Aorta (tissue), 5 donors: ENCODE data around the gene C5AR1. TPM values are rescaled to one million over a fixed set of nuclear protein-coding genes. Genes with fewer than 3 reads are reported as not detected.
A peak's percentile ranks its signal among the peaks of the same experiment; 100 is the strongest.

Experiments
- ATAC-seq: fragments of 200-7000 bp; cut with Tn5 transposase; one replicate; pipeline ENCODE4 v1.9.1; 2022; ENCODE audit warnings: moderate library complexity; ENCODE audit not compliant: low FRiP score
- DNase-seq, 2 donors: peaks; one replicate each; pipeline ENCODE4 v3.0.0-alpha.2; 2020
- H3K27ac ChIP-seq, 2 donors: one replicate each; pipeline ENCODE4 v1.5.1; 2013; ENCODE audit warnings: low read length in 2 of 2, mild to moderate bottlenecking in 2 of 2, moderate library complexity in 2 of 2, control low read depth in 1 of 2, inconsistent platforms in 1 of 2, low read depth in 1 of 2
- H3K27me3 ChIP-seq, 2 donors: one replicate each; pipeline ENCODE4 v1.6.1; 2013; ENCODE audit warnings: control low read depth in 1 of 2, low read length in 1 of 2, mild to moderate bottlenecking in 1 of 2, moderate library complexity in 1 of 2; ENCODE audit not compliant: insufficient read depth in 2 of 2, control insufficient read depth in 1 of 2
- H3K36me3 ChIP-seq, 2 donors: one replicate each; pipeline ENCODE4 v1.6.1; 2013; ENCODE audit warnings: control low read depth in 1 of 2, low read length in 1 of 2, mild to moderate bottlenecking in 1 of 2; ENCODE audit not compliant: insufficient read depth in 2 of 2, control insufficient read depth in 1 of 2
- H3K4me1 ChIP-seq, 2 donors: one replicate each; pipeline ENCODE4 v1.6.1; 2013; ENCODE audit warnings: low read length in 2 of 2, control low read depth in 1 of 2, mild to moderate bottlenecking in 1 of 2, moderate library complexity in 1 of 2; ENCODE audit not compliant: insufficient read depth in 2 of 2, control insufficient read depth in 1 of 2
- H3K4me3 ChIP-seq, 2 donors: one replicate each; pipeline ENCODE4 v1.5.1; 2013; ENCODE audit warnings: low read length in 2 of 2, control low read depth in 1 of 2, mild to moderate bottlenecking in 1 of 2
- H3K9me3 ChIP-seq: one replicate; pipeline ENCODE4 v1.6.1; 2013; ENCODE audit warnings: mild to moderate bottlenecking, low read length; ENCODE audit not compliant: control insufficient read depth
- WGBS, 2 donors: extraction: QIAGEN DNeasy Blood & Tissue Kit; methylation state at CpG; one replicate each; pipeline ENCODE4 v1.1.7; 2013; 5-methylcytosine and 5-hydroxymethylcytosine counted together
- intact Hi-C, 2 donors: fragments of 100-400 bp; cut with DNase I; formaldehyde crosslinking; loops; one replicate each; pipeline versions ENCODE4 v1.14.2 to v1.15.0; 2022
- polyA plus RNA-seq, 2 donors: library from polyadenylated mRNA; stranded (reverse); fragments of 200-250 nt; gene quantifications; one replicate each; pipeline ENCODE4 v1.2.3, GENCODE V29; 2013
- total RNA-seq, 2 donors: library from RNA; stranded (reverse); fragmentation: NEBNext Ultra II Directional; extraction: Animal tissue kit (Norgen Biotek cat#: 25700); gene quantifications; one replicate each; pipeline ENCODE4 v1.2.1, GENCODE V29; 2021
- donor health status: healthy with polysubstance abuse.
- donor health status: Bipolar disorder and iron deficiency.
- donor health status: DM: no; HTN: no; CAD: no.
- donor health status: DM: no; HTN: no; CAD: no.
- donor health status: DM: yes; HTN: yes; CAD: no.

The C5AR1 gene
- total and polyA plus RNA-seq, 4 donors, result 7.9 to 52.7 (median 25.6) TPM

DNA sequence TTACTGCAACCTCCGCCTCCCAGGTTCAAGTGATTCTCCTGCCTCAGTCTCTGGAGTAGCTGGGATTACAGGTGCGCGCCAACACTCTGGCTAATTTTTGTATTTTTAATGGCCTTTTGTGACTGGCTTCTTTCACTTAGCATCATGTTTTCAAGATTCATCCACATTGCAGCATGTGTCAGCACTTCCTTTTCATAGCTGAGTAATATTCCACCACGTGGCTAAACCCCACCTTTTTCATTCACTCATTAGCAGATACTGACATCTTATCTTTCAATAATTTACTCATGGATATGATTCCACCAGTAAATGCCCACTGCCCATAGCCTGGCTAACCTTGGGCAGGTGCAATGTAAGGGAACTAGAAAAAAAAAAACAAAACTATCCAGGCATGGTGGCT lies 6.9 kb downstream of the C5AR1 start:
- H3K27me3 ChIP-seq, result no peaks in the 10 kb centered on the region
- H3K4me1 ChIP-seq, result no peaks in the 10 kb centered on the region
- no peak overlapping the region for H3K4me3 ChIP-seq
- DNase-seq (no peak), ATAC-seq (no peak)
- intact Hi-C loops, result no loop called here
- 89 to 91% methylated on average over 4 of the region's 4 CpGs for WGBS, 2 donors
- H3K36me3 ChIP-seq, result no peaks in the 10 kb centered on the region
- no peak overlapping the region for H3K27ac ChIP-seq
- no peaks in the 10 kb centered on the region for H3K9me3 ChIP-seq

DNA sequence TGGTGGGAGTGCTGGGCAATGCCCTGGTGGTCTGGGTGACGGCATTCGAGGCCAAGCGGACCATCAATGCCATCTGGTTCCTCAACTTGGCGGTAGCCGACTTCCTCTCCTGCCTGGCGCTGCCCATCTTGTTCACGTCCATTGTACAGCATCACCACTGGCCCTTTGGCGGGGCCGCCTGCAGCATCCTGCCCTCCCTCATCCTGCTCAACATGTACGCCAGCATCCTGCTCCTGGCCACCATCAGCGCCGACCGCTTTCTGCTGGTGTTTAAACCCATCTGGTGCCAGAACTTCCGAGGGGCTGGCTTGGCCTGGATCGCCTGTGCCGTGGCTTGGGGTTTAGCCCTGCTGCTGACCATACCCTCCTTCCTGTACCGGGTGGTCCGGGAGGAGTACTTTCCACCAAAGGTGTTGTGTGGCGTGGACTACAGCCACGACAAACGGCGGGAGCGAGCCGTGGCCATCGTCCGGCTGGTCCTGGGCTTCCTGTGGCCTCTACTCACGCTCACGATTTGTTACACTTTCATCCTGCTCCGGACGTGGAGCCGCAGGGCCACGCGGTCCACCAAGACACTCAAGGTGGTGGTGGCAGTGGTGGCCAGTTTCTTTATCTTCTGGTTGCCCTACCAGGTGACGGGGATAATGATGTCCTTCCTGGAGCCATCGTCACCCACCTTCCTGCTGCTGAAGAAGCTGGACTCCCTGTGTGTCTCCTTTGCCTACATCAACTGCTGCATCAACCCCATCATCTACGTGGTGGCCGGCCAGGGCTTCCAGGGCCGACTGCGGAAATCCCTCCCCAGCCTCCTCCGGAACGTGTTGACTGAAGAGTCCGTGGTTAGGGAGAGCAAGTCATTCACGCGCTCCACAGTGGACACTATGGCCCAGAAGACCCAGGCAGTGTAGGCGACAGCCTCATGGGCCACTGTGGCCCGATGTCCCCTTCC lies 10.5 kb downstream of the C5AR1 start:
- DNase-seq (no peak), ATAC-seq (no peak)
- Histone ChIP-seq H3K27ac (no peak overlapping the region), H3K4me1 (no peaks in the 10 kb centered on the region), H3K9me3 (no peaks in the 10 kb centered on the region), H3K4me3 (no peak overlapping the region), H3K36me3 (no peaks in the 10 kb centered on the region), H3K27me3 (no peaks in the 10 kb centered on the region)
- intact Hi-C loops, result no loop called here
- 94% methylated on average over 44 to 46 of the region's 46 CpGs for WGBS, 2 donors

DNA sequence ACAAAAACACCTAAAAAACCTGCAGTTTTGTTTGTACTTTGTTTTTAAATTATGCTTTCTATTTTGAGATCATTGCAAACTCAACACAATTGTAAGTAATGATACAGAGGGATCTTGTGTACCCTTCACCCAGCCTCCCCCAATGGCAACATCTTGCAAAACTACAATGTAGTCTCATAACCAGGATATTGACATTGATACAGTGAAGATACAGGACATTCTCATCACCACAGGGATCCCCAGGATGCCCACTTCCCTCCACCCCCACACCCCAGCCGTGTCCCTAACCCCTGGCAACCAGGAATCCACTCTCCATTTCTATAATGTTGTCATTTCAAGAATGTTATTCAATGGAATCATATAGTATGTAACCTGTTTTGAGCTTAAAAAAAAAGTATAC lies 12.0 kb downstream of the C5AR1 start:
- WGBS, 2 donors, result 89 to 91% methylated on average over 1 of the region's 1 CpG
- Histone ChIP-seq H3K4me3 (no peak overlapping the region), H3K4me1 (no peaks in the 10 kb centered on the region), H3K27ac (no peak overlapping the region), H3K9me3 (no peaks in the 10 kb centered on the region), H3K27me3 (no peaks in the 10 kb centered on the region), H3K36me3 (no peaks in the 10 kb centered on the region)
- DNase-seq (no peak), ATAC-seq (no peak)
- intact Hi-C loops, result no loop called here

DNA sequence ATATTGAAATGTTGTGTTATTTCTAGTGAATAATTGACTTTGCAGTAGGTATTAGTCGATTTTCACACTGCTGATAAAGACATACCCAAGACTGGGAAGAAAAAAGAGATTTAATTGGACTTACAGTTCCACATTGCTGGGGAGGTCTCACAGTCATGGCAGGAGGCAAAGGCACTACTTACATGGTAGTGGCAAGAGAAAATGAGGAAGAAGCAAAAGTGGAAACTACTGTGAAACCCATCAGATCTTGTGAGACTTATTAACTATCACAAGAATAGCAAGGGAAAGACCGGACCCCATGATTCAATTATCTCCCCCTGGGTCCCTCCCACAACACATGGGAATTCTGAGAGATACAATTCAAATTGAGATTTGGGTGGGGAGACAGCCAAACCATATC lies 12.4 kb downstream of the C5AR1 start:
- no peak for ATAC-seq
- Histone ChIP-seq H3K9me3 (no peaks in the 10 kb centered on the region), H3K27ac (no peak overlapping the region), H3K27me3 (no peaks in the 10 kb centered on the region), H3K36me3 (no peaks in the 10 kb centered on the region), H3K4me3 (no peak overlapping the region), H3K4me1 (no peaks in the 10 kb centered on the region)
- no peak for DNase-seq
- intact Hi-C loops, result no loop called here
- WGBS, 2 donors, result 82 to 89% methylated on average over 2 of the region's 2 CpGs

DNA sequence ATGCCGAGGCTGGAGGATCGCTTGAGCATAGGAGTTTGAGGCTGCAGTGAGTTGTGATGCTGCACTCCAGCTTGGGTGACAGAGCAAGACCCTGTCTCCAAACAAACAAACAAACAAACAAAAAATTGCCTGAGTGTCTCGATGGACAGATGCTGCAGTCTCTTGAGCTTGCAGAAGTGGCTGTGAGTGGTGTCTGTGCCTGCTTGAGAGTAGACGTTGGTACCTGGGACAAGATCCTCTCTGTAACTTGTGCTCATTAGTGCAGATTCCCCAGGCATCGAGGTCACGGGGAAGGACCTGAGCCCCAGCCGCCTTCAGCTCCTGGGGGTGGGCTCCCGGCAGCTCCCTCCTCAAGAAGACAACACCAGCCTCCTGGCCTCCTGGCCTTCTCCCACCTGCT lies 13.7 kb downstream of the C5AR1 start:
- no peak overlapping the region for H3K4me3 ChIP-seq

DNA sequence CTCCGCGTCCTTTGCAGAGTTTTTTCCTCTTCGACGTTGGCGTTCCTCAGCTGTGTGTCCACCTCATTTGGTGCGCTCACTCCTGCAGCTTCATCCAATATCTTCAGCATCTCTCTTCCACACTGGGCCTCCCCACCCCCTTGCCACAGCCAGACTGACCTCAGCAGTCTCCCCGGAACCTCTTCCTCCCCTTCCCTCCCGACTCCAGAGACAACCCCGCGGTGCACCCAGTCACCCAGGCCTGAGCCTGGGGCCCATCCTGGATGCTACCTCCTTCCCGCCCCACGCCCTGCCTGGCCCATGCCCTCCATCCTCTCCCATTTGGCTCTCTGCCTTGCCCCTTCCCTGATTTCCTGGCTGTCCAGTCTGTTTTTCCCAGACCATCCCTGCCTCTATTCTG lies 14.2 kb downstream of the C5AR1 start:
- Histone ChIP-seq H3K9me3 (no peaks in the 10 kb centered on the region), H3K4me1 (no peaks in the 10 kb centered on the region), H3K4me3 (no peak overlapping the region), H3K27me3 (no peaks in the 10 kb centered on the region), H3K36me3 (no peaks in the 10 kb centered on the region), H3K27ac (no peak overlapping the region)
- DNase-seq (peak in 1 of 2 donors; percentile 78), ATAC-seq (peak; percentile 55)
- 81 to 83% methylated on average over 12 of the region's 12 CpGs for WGBS, 2 donors
- intact Hi-C loops, result no loop called here

More for the DNA sequence above, 13.7 kb downstream of the C5AR1 start:
- DNase-seq (no peak), ATAC-seq (no peak)
- Histone ChIP-seq H3K9me3 (no peaks in the 10 kb centered on the region), H3K4me1 (no peaks in the 10 kb centered on the region), H3K36me3 (no peaks in the 10 kb centered on the region), H3K27me3 (no peaks in the 10 kb centered on the region), H3K27ac (no peak overlapping the region)
- WGBS, 2 donors, result 72% methylated on average over 8 of the region's 8 CpGs
- intact Hi-C loops, result no loop called here

DNA sequence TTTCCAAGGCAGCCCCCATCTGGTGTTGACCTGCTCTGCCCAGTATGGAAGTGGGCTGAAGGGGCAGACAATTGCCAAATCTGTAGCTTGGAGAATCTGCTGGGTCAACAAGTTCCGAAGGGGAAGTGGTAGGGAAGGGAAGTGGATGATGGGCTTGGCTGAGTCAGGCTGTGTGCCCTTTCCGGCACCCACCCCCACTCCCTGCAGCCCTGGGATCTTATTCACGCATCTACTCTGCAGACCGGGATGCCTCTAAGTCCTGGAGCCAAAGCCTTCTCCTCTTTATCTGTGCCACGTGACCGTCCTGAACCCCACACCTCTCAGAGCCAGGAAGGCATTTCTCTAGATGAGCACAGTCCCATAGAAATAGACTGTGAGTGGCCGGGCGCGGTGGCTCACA lies 14.8 kb downstream of the C5AR1 start:
- no peaks in the 10 kb centered on the region for H3K4me1 ChIP-seq
- peak; percentile 71 for ATAC-seq
- intact Hi-C loops, result no loop called here
- no peaks in the 10 kb centered on the region for H3K27me3 ChIP-seq
- no peaks in the 10 kb centered on the region for H3K36me3 ChIP-seq
- no peak overlapping the region for H3K27ac ChIP-seq
- no peak overlapping the region for H3K4me3 ChIP-seq
- WGBS, 2 donors, result 59 to 64% methylated on average over 9 of the region's 9 CpGs
- DNase-seq, result peak in 1 of 2 donors; percentile 82
- H3K9me3 ChIP-seq, result no peaks in the 10 kb centered on the region

DNA sequence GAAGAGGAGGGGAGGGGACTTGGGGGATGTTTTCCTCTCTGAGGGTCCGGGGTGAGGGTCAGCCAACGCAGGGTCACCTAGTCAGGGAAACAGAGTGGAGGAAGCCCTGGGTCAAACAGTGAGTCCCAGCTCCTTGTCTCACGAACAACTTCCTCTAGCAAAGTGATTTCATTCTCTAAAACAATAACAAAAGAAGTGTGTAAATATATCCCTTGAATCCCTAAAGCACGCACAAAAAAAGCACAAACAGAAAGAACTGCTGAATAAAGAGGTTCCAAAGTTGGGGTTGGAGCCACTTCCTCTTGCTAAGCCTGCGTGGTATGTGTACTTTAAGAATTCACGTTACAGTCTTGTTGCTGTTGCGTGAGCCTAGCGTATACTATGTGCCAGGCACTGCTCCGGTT lies 20.8 kb downstream of the C5AR1 start:
- Histone ChIP-seq H3K4me3 (no peak overlapping the region), H3K36me3 (no peaks in the 10 kb centered on the region), H3K27ac (no peak overlapping the region), H3K27me3 (no peaks in the 10 kb centered on the region), H3K9me3 (no peaks in the 10 kb centered on the region), H3K4me1 (no peaks in the 10 kb centered on the region)
- peak; percentile 53 for ATAC-seq
- no peak for DNase-seq
- 7 to 14% methylated on average over 9 of the region's 9 CpGs for WGBS, 2 donors
- intact Hi-C loops, result no loop called here

DNA sequence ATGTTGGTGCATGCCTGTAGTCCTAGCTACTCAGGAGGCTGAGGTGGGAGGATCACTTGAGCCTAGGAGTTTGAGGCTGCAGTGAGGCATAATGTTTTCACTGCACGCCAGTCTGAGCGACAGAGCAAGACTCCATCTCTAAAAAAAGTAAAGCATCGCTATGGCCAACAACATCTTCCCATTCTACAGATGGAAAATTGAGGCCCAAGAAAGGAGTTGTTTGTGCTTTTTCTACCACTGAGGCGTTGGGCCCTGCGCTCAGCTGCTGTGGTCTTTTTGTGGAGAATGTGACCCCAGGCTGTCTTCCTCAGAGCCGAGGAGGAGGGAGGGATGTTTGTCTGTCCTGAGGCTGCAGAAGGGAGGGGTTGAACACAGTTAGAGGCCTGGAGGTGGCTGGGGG lies 21.8 kb downstream of the C5AR1 start:
- Histone ChIP-seq H3K9me3 (no peaks in the 10 kb centered on the region), H3K4me3 (no peak overlapping the region), H3K36me3 (no peaks in the 10 kb centered on the region), H3K27me3 (no peaks in the 10 kb centered on the region), H3K4me1 (no peaks in the 10 kb centered on the region), H3K27ac (no peak overlapping the region)
- intact Hi-C loops, result no loop called here
- DNase-seq (no peak), ATAC-seq (no peak)
- WGBS, 2 donors, result 83 to 87% methylated on average over 6 of the region's 6 CpGs
